GM12891 (cell line): ENCODE measurements around the gene GABBR2.

ENCODE experiments used
- DNase-seq: peaks from one replicate; pipeline ENCODE4 v3.0.0; 2011; ENCODE audit warnings: low spot score; ENCODE audit not compliant: insufficient read length
- FAIRE-seq: peaks from 2 replicates; lab custom pipeline; 2011; peaks lifted over from hg19 to GRCh38; lab: Jason Lieb, UNC
- PAX5 ChIP-seq: IDR thresholded peaks from 2 replicates; pipeline ENCODE4 v1.6.1; 2011; ENCODE audit warnings: low read length, moderate library complexity, mild to moderate bottlenecking; ENCODE audit not compliant: insufficient read depth, severe bottlenecking
- POLR2A ChIP-seq: IDR thresholded peaks from 2 replicates; pipeline ENCODE4 v1.6.1; 2011; ENCODE audit warnings: low read depth, low read length, control low read depth
- POLR2AphosphoS5 ChIP-seq: IDR thresholded peaks from 2 replicates; pipeline ENCODE4 v1.6.1; 2011; ENCODE audit warnings: low read depth, low read length, control low read depth
- POU2F2 ChIP-seq: IDR thresholded peaks from 2 replicates; pipeline ENCODE4 v1.6.1; 2011; ENCODE audit warnings: low read depth, mild to moderate bottlenecking, control low read depth, low read length, moderate library complexity
- SPI1 ChIP-seq: IDR thresholded peaks from 2 replicates; pipeline ENCODE4 v1.6.1; 2011; ENCODE audit warnings: low read depth, low read length, control low read depth
- TAF1 ChIP-seq: IDR thresholded peaks from 2 replicates; pipeline ENCODE4 v1.6.1; 2011; ENCODE audit warnings: low read depth, low read length, control low read depth

Gene GABBR2

DNA sequence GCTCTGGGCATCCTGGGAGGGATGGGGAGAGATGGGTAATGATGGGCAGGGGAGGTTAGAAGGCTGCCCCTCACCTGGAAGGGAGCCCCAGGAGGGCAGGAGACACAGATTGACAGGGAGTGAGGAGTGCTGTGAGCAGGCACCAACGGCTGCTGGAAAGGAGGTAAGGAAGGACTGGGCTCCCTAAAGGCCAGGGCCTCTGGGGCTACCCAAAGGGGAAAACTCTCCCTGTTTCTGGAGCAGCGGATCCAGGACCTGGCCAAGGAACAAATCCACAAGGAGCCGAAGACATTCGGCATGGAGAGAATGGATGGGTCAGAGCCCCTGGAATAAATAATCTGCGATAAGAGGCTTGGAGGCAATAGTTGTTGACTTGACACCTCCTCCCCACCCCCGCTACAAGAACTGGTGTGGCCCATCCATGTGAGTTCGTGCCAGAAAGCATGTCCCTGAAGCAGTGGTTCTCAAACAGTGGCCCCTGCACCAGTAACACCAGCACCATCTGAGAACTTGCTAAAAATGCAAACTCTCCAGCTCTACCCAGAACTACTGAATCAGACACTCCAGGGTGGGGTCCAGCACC is 208.3 kb downstream of the GABBR2 start:
- TF ChIP-seq TAF1 (no peak), PAX5 (no peak), POLR2A (no peak), POLR2AphosphoS5 (no peak), POU2F2 (no peak), SPI1 (no peak)
- FAIRE-seq (no peak), DNase-seq (no peak)

DNA sequence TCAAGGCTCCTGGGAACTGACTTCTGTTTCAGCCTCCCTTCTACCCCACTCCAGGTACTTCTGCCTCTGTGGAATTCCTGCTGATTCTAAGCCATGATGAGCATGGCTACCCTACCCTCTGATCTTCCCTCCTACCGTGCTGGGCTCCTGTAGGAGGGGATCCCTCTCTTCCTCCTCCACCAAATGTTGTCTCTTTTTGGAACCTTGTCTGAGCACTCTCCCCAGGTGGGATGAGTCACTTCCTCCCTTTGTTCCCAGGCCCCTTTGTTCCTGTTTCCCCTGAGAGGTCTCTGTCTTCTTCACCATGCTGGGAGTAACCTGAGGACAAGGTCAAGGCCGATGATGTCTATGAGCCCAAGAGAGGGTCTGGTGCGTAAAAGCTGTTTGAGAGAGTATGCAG is 213.2 kb downstream of the GABBR2 start:
- no peak for DNase-seq
- FAIRE-seq, result no peak
- TF ChIP-seq TAF1 (no peak), PAX5 (no peak), POU2F2 (no peak), POLR2AphosphoS5 (no peak), SPI1 (no peak), POLR2A (no peak)

DNA sequence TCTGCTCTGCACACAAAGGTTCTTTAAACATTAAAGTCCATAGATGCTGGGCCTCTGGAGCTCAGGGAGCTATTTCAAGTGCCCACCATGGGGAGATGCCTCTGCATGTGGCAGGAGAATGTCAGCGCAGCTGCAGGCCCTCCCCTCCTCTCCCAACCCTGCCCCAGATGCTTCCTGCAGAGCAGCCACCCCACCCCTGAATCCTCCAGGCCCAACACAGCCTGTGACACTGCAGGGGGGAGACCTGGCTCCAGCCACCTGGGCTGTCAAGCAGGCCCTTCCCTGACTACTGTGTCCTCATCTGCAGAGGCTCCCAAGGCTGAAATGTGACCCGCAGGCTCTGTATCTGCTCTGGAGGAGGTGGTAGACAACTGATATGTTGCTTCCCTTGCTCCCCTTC is 213.9 kb downstream of the GABBR2 start:
- no peak for FAIRE-seq
- DNase-seq, result no peak
- no peak for TF ChIP-seq PAX5
- no peak for TF ChIP-seq POU2F2
- TF ChIP-seq POLR2AphosphoS5, result no peak
- no peak for TF ChIP-seq TAF1
- TF ChIP-seq SPI1, result no peak
- no peak for TF ChIP-seq POLR2A

DNA sequence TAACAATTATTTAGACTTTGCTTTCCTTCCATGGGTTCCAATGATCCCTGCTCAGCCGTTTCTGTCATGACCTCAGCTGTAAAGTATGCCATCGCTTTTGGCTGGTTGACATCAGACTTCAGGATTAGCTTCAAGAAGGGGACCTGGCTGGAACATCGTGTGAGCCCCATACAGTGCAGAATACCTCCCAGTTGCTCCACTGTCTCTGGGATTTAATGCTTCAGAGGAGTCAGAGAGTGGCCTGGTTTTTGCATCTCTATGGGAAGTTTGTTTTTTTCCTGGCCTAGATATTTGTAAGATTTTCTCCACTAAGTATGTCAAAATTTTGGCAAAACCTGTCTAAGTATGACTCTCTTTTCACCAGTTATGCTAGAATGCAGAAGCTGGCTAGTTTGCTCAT is 216.9 kb downstream of the GABBR2 start:
- TF ChIP-seq PAX5 (no peak), TAF1 (no peak), SPI1 (no peak), POLR2A (no peak), POLR2AphosphoS5 (no peak), POU2F2 (no peak)
- no peak for FAIRE-seq
- DNase-seq, result no peak

DNA sequence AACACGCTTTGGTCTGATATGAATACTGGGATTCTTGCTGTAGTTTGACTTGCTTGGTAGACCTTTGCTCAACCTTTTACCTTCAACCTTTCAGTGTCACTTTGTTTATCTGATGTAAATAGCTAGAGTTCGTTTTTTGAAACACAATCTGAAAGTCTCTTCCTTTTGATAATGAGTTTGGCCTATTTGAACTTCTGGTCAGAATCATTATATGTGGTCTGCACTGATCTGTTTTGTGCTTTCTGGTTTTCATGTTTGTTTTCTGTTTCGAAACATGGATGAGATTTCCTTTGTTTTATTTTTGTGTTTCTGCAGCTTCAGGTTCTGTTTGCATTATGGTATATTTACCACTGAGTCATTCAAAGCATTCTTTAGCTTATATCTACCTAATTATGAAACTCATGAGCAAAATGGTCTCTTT is 217.5 kb downstream of the GABBR2 start:
- no peak for DNase-seq
- FAIRE-seq, result no peak
- no peak for TF ChIP-seq POLR2A
- no peak for TF ChIP-seq TAF1
- TF ChIP-seq SPI1, result no peak
- no peak for TF ChIP-seq PAX5
- TF ChIP-seq POU2F2, result no peak
- TF ChIP-seq POLR2AphosphoS5, result no peak

DNA sequence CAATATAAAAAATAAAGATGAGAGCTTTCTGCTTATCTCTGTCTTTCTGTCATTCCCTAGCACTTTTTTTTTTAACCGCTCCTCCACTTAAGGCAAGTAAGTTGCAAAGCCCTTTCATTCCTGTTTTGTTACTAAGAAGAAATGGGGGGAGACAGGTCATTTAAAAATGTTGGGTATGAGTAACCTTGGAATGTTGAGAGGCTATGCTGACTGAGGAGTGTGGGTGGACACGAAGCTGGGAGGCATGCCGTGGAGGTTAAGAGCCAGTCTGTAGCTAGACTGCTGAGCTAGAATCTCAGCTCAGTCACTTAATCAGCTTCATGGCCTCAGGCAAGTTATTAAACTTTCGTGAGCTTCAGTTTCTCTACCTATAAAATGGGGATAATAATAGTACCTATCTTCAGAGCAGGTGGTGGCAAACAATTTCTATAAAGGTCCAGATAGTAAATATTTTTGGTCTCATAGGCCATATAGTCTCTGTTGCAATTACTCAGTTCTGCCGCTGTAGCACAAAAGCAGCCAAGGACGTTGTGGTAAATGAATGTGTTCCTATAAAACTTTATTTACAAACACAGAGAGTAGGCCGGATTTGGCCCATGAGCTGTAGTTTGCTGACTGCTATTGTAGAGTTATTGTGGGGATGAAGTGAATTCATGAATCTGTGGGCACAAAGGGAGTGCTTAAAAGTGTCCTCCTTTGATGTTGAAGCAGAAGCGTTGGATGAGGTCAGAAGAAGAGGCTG is 220.0 kb downstream of the GABBR2 start:
- FAIRE-seq, result no peak
- DNase-seq, result no peak
- no peak for TF ChIP-seq SPI1
- TF ChIP-seq POU2F2, result no peak
- no peak for TF ChIP-seq TAF1
- TF ChIP-seq POLR2A, result no peak
- no peak for TF ChIP-seq PAX5
- no peak for TF ChIP-seq POLR2AphosphoS5

DNA sequence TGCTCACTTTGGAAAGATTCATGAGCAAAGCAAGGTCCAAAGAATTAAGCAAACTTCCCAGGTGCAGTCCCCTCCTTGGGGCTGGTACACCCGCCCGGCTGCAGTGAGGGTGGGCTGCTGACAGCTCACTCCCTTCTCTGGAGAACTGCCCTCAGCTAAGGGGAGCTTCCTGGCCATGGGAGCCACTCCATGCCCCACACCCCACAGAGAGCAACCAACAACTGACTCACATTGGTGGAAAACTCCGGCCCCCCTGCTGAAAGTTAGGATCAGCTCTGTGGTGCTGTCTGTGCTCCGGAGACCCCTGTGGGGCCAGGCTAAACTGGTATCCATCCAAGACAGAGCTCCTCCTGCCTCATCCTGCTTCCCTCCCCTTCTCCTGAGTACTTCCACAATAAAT is 223.0 kb downstream of the GABBR2 start:
- no peak for FAIRE-seq
- no peak for TF ChIP-seq TAF1
- TF ChIP-seq SPI1, result no peak

DNA sequence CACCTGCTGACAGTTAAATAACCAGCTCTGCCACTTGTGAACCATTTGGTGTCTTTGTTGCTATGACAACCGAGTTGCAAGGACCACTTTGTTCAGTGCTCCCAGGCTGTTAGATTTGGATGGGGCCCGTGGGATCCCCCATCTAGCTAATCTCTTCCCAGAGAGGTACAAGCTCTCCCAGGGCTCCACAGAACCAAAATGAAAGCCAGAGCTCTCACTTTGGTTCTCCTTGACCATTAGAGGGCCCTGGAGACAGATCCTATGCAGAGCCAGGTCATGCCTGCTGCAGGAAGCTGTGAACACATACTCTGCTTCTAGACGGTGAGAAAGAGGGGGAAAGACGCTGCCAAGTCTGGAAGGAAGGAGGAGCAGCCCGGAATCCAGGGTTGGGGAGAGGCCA is 224.6 kb downstream of the GABBR2 start:
- DNase-seq, result no peak
- FAIRE-seq, result no peak
- no peak for TF ChIP-seq TAF1
- no peak for TF ChIP-seq SPI1
- TF ChIP-seq PAX5, result no peak
- TF ChIP-seq POLR2A, result no peak
- TF ChIP-seq POU2F2, result no peak
- no peak for TF ChIP-seq POLR2AphosphoS5

More for the DNA sequence above, 223.0 kb downstream of the GABBR2 start:
- DNase-seq, result no peak

DNA sequence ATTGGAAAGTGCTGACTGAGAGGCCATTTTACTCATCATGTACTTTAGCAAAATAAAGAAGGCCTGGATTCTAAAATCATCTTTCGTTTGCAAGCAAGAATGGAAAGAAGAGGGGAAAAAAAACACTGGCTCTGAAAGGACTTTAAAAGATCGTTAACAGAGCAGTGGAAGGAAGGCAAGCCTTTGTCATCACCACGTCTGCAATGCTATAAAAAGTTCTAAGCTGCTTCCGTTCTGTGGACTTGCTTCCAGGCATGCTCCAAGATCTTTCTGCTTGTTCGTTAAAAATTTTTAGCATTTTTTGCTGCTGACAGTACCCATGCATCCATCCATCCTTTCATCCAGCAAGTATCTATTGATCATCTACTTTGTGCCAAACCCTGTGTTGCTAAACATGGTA is 226.5 kb downstream of the GABBR2 start:
- TF ChIP-seq POLR2AphosphoS5 (no peak), PAX5 (no peak), POLR2A (no peak), TAF1 (no peak), SPI1 (no peak), POU2F2 (no peak)
- FAIRE-seq, result no peak
- DNase-seq, result no peak

DNA sequence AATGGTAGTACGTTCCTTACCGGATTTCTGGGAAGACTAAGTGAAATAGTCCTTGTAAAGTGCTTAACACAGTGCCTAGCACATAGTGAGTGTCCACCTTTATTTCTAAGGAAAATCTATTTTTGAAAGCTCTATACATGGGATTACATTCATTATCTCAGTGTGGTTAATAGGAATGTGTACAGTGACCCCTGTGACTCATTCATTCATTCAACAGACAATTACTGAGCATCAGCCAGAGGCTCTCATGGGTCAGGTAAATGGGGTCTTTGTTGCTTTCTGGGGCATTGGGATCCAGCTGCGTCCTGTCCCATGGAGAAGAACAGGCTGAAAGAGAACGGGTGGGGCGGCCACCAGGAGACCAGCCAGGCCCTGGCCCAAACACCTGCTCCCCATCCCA is 227.1 kb downstream of the GABBR2 start:
- no peak for FAIRE-seq
- no peak for DNase-seq

More for the DNA sequence above, 227.1 kb downstream of the GABBR2 start:
- TF ChIP-seq POU2F2 (no peak), TAF1 (no peak), PAX5 (no peak), SPI1 (no peak), POLR2AphosphoS5 (no peak), POLR2A (no peak)
